GM19099 (cell line): ENCODE data around the gene B4GALT6.

Source experiments
- POLR2A ChIP-seq: IDR thresholded peaks from 3 replicates; pipeline ENCODE4 v1.6.1; 2011; ENCODE audit warnings: low read depth; ENCODE audit not compliant: insufficient read length; ENCODE audit errors: extremely low read depth

Gene B4GALT6

DNA sequence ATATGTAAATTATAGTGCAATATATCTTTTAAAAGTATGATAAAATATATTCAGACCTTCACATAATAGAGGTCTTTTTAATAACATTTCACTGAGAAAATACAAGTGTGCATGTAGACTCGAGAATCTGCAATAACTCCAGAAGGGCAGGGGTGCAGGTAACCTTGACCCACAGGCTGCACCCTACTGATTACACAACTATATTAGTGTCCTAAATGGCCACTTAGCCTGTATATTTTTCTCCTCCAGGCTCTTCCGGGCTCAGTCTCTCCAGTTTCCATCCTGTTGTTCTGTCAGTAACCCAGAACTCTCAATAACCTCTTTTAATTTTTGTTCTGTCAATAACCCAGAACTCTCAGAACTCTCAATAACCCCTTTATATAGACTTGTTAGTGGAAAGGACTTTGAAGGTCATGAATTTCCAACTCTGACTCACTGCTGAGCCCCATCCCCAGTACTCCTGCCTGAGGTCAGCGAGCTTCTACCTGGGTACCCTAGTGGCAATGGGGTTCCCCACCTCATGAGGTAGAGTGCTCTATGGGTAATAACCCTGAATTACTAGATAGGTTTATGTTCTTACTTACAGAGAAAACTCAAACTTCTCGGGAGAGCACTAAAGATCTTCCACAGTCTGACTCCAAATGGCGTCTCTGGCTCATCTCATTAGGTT lies 101.1 kb downstream of the B4GALT6 start:
- TF ChIP-seq POLR2A: no peak

DNA sequence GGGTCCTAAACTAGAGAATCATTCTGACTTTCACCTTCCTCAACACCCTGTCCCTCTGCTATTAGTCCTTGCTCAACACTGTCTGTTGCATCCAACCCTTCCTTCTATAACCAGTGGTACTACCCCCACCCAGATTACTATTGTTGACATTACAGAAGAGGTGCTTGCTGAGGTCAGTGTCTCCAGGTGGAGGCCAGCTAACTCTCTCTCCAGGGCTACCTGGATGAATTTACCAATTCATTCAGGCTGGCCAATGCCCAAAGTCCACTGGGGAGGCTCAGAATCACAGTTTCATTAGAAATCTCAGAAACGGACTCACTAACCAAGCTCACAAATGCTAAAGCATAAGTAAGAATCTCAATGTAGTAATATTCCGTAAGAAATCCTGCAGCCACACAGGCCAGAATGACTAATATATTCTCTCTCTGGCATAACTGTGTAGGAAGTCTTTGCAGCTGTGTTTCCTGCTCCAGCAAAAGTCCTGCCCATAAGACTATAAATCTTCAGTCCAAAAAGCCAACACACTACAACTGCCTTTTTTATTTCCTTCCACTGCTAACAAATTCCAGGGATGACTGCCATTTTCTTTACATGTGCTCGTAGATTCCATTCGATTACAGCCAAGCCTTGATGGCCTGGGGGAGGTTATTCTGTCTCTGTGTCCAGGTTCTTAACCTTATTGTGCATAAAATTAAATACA lies 102.7 kb downstream of the B4GALT6 start:
- no peak for TF ChIP-seq POLR2A

DNA sequence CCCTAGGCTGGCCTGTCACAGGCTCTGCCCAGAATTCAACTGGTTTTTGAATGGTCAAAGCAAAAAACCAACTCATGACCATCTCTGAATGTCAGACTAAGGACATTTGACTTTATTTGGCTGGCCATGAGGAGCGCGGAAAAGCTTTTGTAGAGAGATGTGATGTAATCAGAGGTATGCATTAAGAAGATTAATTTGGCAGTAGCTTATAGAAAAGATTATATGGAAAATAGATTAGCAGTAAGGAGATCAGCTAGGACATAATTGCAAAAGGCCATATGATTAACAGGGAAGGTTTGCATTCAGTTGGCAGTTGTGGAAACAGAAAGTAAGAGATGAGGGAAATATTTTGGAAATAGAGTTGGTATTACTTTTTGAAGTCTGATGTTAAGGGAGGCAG lies 105.0 kb downstream of the B4GALT6 start:
- TF ChIP-seq POLR2A: no peak

DNA sequence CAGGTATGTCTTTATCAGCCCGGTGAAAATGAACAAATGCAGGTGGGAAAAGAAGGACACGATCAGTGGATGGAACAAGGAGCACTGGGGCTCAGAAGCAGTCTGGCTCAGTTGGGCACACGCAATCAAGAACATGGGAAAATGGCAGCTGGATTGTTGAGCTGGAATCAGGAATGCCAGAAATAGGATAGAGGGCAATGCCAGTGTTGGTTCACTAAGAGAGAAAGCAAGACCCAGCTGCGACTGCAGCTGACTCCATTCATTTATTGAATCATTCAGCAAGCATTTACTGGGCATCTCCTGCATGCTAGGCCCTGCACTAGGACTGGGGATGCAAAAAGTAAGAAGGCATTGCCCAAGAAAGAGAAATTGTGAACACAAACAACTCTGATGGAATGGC lies 106.3 kb downstream of the B4GALT6 start:
- no peak for TF ChIP-seq POLR2A

DNA sequence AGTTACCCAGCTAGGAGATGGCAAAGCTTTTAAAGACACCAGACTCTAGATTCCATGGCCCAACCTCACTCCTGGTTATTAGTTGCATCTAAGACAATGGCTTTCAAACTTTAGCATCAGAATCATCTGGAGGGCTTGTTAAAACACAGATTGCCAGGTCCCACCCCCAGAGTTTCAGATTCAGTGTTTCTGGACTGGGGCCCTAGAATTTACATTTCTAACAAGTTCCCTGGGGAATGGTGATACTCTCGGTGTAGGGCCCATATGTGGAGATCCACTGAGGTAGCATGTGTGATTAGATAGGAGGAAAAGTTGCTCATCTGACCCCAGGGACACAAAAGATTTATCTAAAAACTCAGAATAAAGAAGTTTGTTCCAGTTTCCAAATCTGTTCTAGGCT lies 107.2 kb downstream of the B4GALT6 start:
- TF ChIP-seq POLR2A: no peak

DNA sequence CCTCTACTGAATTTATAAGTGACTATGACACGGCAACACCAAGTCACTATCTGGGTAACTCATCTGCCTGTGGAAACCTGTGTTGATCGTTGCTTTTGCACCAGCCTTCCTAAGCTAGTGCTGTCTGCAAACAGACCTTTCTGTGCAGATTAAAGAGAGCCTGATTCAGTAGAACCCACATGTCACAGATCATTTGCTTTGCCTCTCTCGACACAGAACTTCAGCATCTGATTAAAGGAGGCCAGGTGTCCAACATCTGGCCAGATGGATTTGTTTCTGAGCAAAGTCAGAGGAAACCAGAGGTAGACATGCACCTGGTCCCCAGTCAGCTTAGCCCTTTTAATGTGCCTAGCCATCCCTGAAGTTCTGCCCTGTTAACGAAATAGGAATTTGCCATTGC lies 107.7 kb downstream of the B4GALT6 start:
- TF ChIP-seq POLR2A: no peak

DNA sequence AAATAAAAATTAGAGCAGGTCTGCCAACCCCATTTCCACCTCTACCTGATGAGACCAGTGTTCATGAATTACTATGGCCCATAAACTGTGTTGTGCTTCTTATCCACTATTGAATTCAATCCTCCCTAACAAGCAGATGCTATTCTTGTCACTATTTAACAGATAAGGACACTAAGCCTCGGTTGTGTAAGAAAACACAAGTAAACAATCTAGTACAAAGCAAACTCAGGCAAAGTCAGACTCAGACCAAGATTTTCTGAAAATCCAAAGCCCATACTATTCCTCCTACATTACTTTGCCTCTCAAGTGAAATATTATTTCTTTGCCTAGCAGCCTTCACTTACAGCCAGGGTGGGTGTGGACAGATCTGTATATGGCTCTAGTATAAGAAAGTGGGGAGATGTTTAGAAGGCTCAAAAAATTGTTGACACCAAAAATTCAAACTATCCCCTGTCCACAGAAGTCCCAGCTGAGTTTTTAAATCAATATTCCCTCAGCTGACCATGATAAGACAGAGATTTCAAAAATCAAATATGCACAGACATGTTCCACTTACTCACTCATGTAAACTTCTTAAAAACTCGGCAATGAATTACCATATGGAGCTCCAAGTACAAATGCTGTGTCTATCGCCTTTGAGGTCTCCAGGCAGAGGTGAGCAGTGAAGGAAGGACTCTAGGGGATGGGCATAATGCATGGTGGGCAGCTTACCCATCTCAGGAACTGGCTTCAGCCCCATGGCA lies 108.7 kb downstream of the B4GALT6 start:
- TF ChIP-seq POLR2A: no peak

DNA sequence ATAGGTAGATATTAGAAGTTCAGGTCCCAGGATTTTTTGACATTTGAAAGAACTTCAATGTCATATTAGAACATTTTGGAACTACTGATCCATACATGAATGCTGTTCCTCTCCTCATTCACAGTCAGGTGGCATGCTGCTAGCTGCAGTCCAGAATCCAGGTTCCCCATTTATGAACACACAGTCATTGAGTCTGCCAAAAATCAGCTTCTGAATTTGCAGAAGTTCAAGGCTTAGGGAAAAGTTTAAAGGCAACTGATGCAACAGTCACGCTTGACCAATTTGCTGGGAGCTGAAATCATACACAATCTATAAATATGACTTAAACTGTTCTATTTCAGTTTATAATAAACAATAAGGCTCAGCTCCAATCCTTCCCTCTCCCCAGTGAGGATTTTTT lies 110.0 kb downstream of the B4GALT6 start:
- TF ChIP-seq POLR2A: no peak
